HEK293T (cell line): Measurements from ENCODE around the gene CDK5RAP3.

ENCODE experiments used
- CTCF ChIA-PET: fragments of 350-600 bp; formaldehyde crosslinking; extraction: SDS; loops from one replicate; lab custom pipeline; 2021; ENCODE audit warnings: antibody characterized with exemption, inconsistent platforms; lab: Yijun Ruan, JAX
- POLR2A ChIA-PET: fragments of 350-600 bp; formaldehyde crosslinking; extraction: SDS; loops from one replicate; lab custom pipeline; 2020; ENCODE audit warnings: antibody characterized with exemption, inconsistent platforms; lab: Yijun Ruan, JAX
- DNase-seq: peaks from one replicate; pipeline ENCODE4 v3.0.0; 2012; ENCODE audit warnings: mixed read lengths; ENCODE audit errors: extremely low spot score
- ARNT ChIP-seq: fragments of 450-650 bp; IDR thresholded peaks from 2 replicates; pipeline ENCODE4 v1.6.1; 2017; ENCODE audit warnings: mild to moderate bottlenecking
- BHLHE40 ChIP-seq: fragments of 450-650 bp; IDR thresholded peaks from 2 replicates; pipeline ENCODE4 v1.6.1; 2016; ENCODE audit warnings: mild to moderate bottlenecking, moderate library complexity, borderline replicate concordance
- CTBP1 ChIP-seq: fragments of 450-650 bp; IDR thresholded peaks from 2 replicates; pipeline ENCODE4 v1.6.1; 2016; ENCODE audit warnings: borderline replicate concordance
- ELF4 ChIP-seq: fragments of 450-650 bp; IDR thresholded peaks from 2 replicates; pipeline ENCODE4 v1.6.1; 2017; ENCODE audit warnings: antibody characterized with exemption
- FOXA1 ChIP-seq: fragments of 450-650 bp; IDR thresholded peaks from 2 replicates; pipeline ENCODE4 v1.6.1; 2016; ENCODE audit warnings: mild to moderate bottlenecking
- FOXK2 ChIP-seq: fragments of 450-650 bp; IDR thresholded peaks from 2 replicates; pipeline ENCODE4 v1.6.1; 2016; ENCODE audit warnings: mild to moderate bottlenecking
- FOXM1 ChIP-seq: fragments of 450-650 bp; IDR thresholded peaks from 2 replicates; pipeline ENCODE4 v1.6.1; 2017; ENCODE audit warnings: mild to moderate bottlenecking, borderline replicate concordance
- HDGF ChIP-seq: fragments of 450-650 bp; IDR thresholded peaks from 2 replicates; pipeline ENCODE4 v1.6.1; 2017; ENCODE audit warnings: antibody characterized with exemption, borderline replicate concordance
- L3MBTL2 ChIP-seq: fragments of 450-650 bp; conservative IDR thresholded peaks from 2 replicates; pipeline ENCODE4 v1.6.1; 2016; ENCODE audit warnings: mild to moderate bottlenecking
- LEF1 ChIP-seq: fragments of 450-650 bp; IDR thresholded peaks from 2 replicates; pipeline ENCODE4 v1.6.1; 2017; ENCODE audit warnings: mild to moderate bottlenecking, borderline replicate concordance
- NFRKB ChIP-seq: fragments of 450-650 bp; IDR thresholded peaks from 2 replicates; pipeline ENCODE4 v1.6.1; 2016; ENCODE audit warnings: mild to moderate bottlenecking, moderate library complexity
- PKNOX1 ChIP-seq: fragments of 450-650 bp; IDR thresholded peaks from 2 replicates; pipeline ENCODE4 v1.6.1; 2016
- SP1 ChIP-seq: fragments of 450-650 bp; IDR thresholded peaks from 2 replicates; pipeline ENCODE4 v1.6.1; 2017
- SUZ12 ChIP-seq: fragments of 450-650 bp; IDR thresholded peaks from 2 replicates; pipeline ENCODE4 v1.6.1; 2016; ENCODE audit warnings: mild to moderate bottlenecking
- TARDBP ChIP-seq: fragments of 450-650 bp; IDR thresholded peaks from 2 replicates; pipeline ENCODE4 v1.6.1; 2016
- ZNF384 ChIP-seq: fragments of 450-650 bp; IDR thresholded peaks from 2 replicates; pipeline ENCODE4 v1.6.1; 2016

CDK5RAP3 gene

GRCh38 chr17:48025040-48025903 lies 54.4 kb downstream of the CDK5RAP3 start:
- ChIA-PET POLR2A (interaction anchor here (0.6 to 7.9 kb wide), 6 partner anchors 22 to 84 kb away, joined by 3 to 121 read pairs (median 4); partner anchors contain the start of genes CBX1, NFE2L1 and PNPO), CTCF (interaction anchor here (0.6 to 3.5 kb wide), 19 partner anchors 14 to 240 kb away, joined by 3 to 27 read pairs (median 6); partner anchors contain the start of gene PNPO)
- peak; percentile 78 for TF ChIP-seq L3MBTL2
- TF ChIP-seq HDGF, result 0 out of 2 replicates have a peak, but pooled peaks have one; percentile 39
- peak; percentile 93 for TF ChIP-seq PKNOX1
- no peak for TF ChIP-seq FOXM1
- peak; percentile 98 for DNase-seq

DNA sequence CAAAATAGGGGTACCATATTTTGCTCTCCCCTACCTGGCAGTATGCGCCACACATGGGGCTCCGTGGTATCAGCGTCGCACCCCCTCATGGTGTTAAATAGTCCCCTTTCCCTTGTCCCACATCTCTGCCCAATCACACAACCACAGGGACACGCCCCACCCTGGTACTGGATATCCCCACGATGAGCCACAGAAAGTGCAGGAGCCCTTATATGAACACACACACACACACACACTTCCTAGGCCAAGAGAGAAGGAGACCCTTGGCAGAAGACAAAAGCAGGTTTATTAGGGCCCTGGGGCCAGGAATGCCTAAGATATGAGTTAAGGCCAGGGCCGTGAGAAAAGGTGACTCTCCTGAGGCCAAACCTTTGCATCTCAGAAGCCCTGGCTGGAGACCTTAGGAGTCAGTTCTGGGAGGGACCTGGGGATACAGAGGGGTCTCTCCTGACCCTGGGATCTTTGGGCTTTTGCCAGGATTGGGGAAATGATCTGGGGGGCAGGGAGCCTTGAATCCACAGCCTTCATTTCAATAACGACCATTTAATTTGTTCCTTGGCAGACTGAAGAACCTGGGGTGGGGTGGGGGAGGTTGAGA lies 55.1 kb downstream of the CDK5RAP3 start:
- ChIA-PET POLR2A (interaction anchor here (1.3 to 7.9 kb wide), 3 partner anchors 21 to 85 kb away, joined by 4 to 121 read pairs (median 4); partner anchors contain the start of genes NFE2L1 and PNPO), CTCF (interaction anchor here (0.6 to 3.5 kb wide), 29 partner anchors 8 to 240 kb away, joined by 3 to 27 read pairs (median 5); partner anchors contain the start of gene PNPO)
- no peak for TF ChIP-seq LEF1
- TF ChIP-seq FOXA1, result no peak
- no peak for TF ChIP-seq NFRKB
- no peak for TF ChIP-seq PKNOX1
- no peak for TF ChIP-seq SUZ12
- TF ChIP-seq SP1, result no peak
- TF ChIP-seq ZNF384, result no peak
- no peak for TF ChIP-seq ELF4
- no peak for TF ChIP-seq FOXK2
- no peak for TF ChIP-seq FOXM1
- no peak for TF ChIP-seq HDGF
- TF ChIP-seq ARNT, result no peak
- DNase-seq, result no peak

DNA sequence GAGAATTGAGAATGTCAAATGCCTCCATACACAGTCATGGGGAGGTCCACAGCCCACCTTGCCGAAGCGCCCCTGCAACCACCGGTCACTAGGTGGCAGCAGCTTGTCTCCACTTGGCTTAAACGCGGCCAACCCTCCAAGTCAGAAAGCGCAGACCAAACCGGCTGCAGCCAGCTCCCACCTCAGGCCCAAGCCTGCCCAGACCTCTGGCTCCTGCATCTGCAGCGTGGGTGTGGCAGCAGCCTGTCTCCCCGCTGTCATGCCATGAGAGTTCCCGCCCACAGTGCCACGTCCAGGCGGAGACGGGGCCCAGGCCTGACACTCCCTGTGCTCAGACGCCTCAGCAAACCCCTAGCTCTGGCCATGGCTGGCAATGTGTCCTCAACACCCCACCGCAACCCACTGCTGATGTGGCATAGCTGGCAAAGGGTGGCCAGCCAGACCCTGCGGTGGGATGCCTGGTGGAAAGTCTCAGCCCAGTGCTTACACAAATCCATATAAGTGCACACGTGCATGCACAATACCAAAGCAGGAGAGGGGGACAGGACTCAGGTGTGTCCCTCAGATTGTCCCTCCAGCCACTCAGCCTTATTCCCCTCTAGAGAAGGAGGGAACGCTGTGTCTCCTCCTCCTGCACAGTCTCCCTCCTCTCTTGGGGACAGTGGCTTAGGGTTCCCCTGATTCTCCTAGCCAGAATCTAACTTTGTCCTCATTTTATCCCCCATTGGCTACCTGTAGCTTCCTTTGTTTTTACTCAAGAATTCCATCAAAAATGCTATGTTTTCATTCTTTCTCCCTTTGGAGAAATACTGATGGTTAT lies 55.8 kb downstream of the CDK5RAP3 start:
- TF ChIP-seq PKNOX1, result no peak
- TF ChIP-seq L3MBTL2, result no peak
- TF ChIP-seq HDGF, result no peak; the same call in 1 of the 2 replicates
- no peak for TF ChIP-seq TARDBP
- TF ChIP-seq ZNF384, result no peak
- no peak for TF ChIP-seq FOXK2
- no peak for TF ChIP-seq ELF4
- TF ChIP-seq SUZ12, result no peak
- TF ChIP-seq FOXM1, result no peak
- no peak for TF ChIP-seq FOXA1
- no peak for TF ChIP-seq CTBP1
- TF ChIP-seq BHLHE40, result no peak
- no peak for TF ChIP-seq ARNT
- no peak; the same call in 1 of the 2 replicates for TF ChIP-seq LEF1
- TF ChIP-seq NFRKB, result no peak
- TF ChIP-seq SP1, result no peak
- CTCF ChIA-PET, result interaction anchor here (0.6 to 3.5 kb wide), 24 partner anchors 9 to 237 kb away, joined by 3 to 27 read pairs (median 5); no protein-coding TSS in a partner anchor
- POLR2A ChIA-PET, result interaction anchor here (1.3 to 7.9 kb wide), 4 partner anchors 20 to 85 kb away, joined by 3 to 121 read pairs (median 4); partner anchors contain the start of genes NFE2L1 and PNPO
- peak; percentile 86 for DNase-seq

DNA sequence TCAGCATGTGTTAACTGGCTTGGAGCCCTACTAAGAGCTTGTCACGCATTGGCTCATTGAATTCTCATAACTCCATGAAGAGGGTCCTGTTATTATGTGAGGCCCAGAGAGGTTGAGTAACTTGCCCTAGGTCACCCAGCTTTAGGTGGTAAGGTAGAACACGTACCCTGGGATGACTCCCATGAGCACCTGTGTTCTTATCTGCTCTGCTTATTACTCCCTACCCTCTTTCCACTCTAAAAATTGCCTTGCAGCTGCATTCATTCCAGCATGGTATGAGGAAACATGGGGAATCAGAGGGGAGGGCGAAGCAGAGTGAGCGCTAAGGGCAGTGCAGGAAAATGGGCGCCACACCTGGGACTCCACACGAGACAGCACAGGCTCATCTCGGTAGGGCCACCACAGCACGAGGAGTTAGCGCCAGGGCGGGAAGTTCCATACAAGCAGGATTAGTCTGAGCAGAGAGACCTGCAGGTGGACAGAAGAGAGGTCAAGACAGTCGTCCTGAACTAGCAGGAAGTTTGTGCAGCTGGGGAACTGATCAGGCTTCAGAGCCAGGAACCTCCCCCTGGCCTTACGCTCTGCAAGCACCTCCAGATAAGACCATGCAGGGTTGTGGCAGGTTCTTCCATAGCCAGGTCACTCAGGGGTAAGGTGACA lies 56.5 kb downstream of the CDK5RAP3 start:
- no peak for TF ChIP-seq FOXK2
- TF ChIP-seq HDGF, result no peak
- TF ChIP-seq PKNOX1, result no peak
- no peak for TF ChIP-seq SP1
- TF ChIP-seq ARNT, result no peak
- no peak for TF ChIP-seq TARDBP
- no peak for TF ChIP-seq FOXA1
- no peak for TF ChIP-seq NFRKB
- no peak for TF ChIP-seq LEF1
- no peak for TF ChIP-seq CTBP1
- TF ChIP-seq ELF4, result no peak
- no peak for TF ChIP-seq BHLHE40
- no peak for TF ChIP-seq L3MBTL2
- TF ChIP-seq SUZ12, result no peak
- POLR2A ChIA-PET, result interaction anchor here (1.3 to 7.9 kb wide), 2 partner anchors 19 to 57 kb away, joined by 3 to 121 read pairs; partner anchors contain the start of gene NFE2L1
- CTCF ChIA-PET, result interaction anchor here (0.6 to 3.5 kb wide), 14 partner anchors 8 to 157 kb away, joined by 3 to 27 read pairs (median 6); no protein-coding TSS in a partner anchor
- DNase-seq, result no peak
